Caco-2 (cell line): ENCODE data around the gene ROBO1. TPM values are rescaled to one million over a fixed set of nuclear protein-coding genes. Genes with fewer than 3 reads are reported as not detected.

Experiments used
- BruUV-seq: library from RNA; stranded (reverse); fragments of 400-500 nt; replicated peaks from 2 replicates; lab custom pipeline; 2021; lab: Mats Ljungman, UMichigan
- CTCF ChIA-PET: fragments of 300-600 bp; sonication (Branson Sonifier 250); formaldehyde crosslinking; loops from one replicate; lab custom pipeline; 2022; ENCODE audit warnings: antibody characterized with exemption; lab: Charles Lee
- POLR2A ChIA-PET: fragments of 300-600 bp; sonication (Branson Sonifier 250); formaldehyde crosslinking; loops from one replicate; lab custom pipeline; 2022; ENCODE audit warnings: antibody characterized with exemption; lab: Charles Lee
- DNase-seq, 2 experiments: peaks; one replicate each; pipeline versions ENCODE4 v3.0.0 to v3.0.0-alpha.2; 2020 to 2022
- H3K27me3 ChIP-seq: replicated peaks from 2 replicates; pipeline ENCODE4 v1.6.0; 2011; ENCODE audit warnings: low read length; ENCODE audit not compliant: control insufficient read depth, insufficient read depth
- H3K36me3 ChIP-seq: 2 replicates; pipeline ENCODE4 v1.5.1; 2011; ENCODE audit warnings: low read length; ENCODE audit not compliant: control insufficient read depth, insufficient read depth
- H3K4me1 ChIP-seq: fragments of 250-450 bp; sonication (Bioruptor Pico); 2 replicates; pipeline ENCODE4 v1.5.1; 2020; ENCODE audit warnings: mild to moderate bottlenecking
- H3K4me3 ChIP-seq: 2 replicates; pipeline ENCODE4 v1.5.1; 2011; ENCODE audit warnings: low read depth, mild to moderate bottlenecking, control low read depth, low read length
- H3K9me3 ChIP-seq: fragments of 250-450 bp; sonication (Bioruptor Pico); 2 replicates; pipeline ENCODE4 v1.5.1; 2020; ENCODE audit warnings: mild to moderate bottlenecking, moderate library complexity
- H3K27ac Mint-ChIP-seq: one replicate; pipeline ENCODE4 v1.8.0; 2022; ENCODE audit warnings: mixed read lengths; ENCODE audit not compliant: unreplicated experiment
- H3K27me3 Mint-ChIP-seq: one replicate; pipeline ENCODE4 v1.8.0; 2022; ENCODE audit warnings: mixed read lengths; ENCODE audit not compliant: insufficient read depth, unreplicated experiment
- H3K36me3 Mint-ChIP-seq: one replicate; pipeline ENCODE4 v1.8.0; 2022; ENCODE audit warnings: mild to moderate bottlenecking, mixed read lengths; ENCODE audit not compliant: insufficient read depth, unreplicated experiment
- H3K4me1 Mint-ChIP-seq: one replicate; pipeline ENCODE4 v1.8.0; 2022; ENCODE audit warnings: low read depth, mixed read lengths; ENCODE audit not compliant: unreplicated experiment
- H3K4me3 Mint-ChIP-seq: one replicate; pipeline ENCODE4 v1.8.0; 2022; ENCODE audit warnings: mild to moderate bottlenecking, moderate library complexity, mixed read lengths; ENCODE audit not compliant: unreplicated experiment
- H3K9me3 Mint-ChIP-seq: one replicate; pipeline ENCODE4 v1.8.0; 2022; ENCODE audit warnings: mixed read lengths; ENCODE audit not compliant: unreplicated experiment
- CTCF ChIP-seq, 2 experiments: fragments of 200-600 bp in 1 of 2; IDR thresholded peaks; 1 replicate in 1 of 2; 2 replicates in 1 of 2; pipeline versions ENCODE4 v1.5.1 to v1.8.0; 2011 to 2022; ENCODE audit warnings: antibody characterized with exemption in 1 of 2, control low read depth in 1 of 2, inconsistent platforms in 1 of 2, low read depth in 1 of 2, low read length in 1 of 2, mild to moderate bottlenecking in 1 of 2, moderate library complexity in 1 of 2; ENCODE audit not compliant: insufficient read depth in 1 of 2, severe bottlenecking in 1 of 2, unreplicated experiment in 1 of 2
- intact Hi-C: fragments of 100-400 bp; cut with micrococcal nuclease; formaldehyde crosslinking; loops from one replicate; pipeline ENCODE4 v1.10.0; 2022; ENCODE audit not compliant: unreplicated experiment
- total RNA-seq: library from RNA; stranded (reverse); gene quantifications from 2 replicates; pipeline ENCODE4 v1.2.3, GENCODE V29; 2022

ROBO1 gene
- total RNA-seq, 1 experiment from 2014 or later: 1.8 TPM

DNA sequence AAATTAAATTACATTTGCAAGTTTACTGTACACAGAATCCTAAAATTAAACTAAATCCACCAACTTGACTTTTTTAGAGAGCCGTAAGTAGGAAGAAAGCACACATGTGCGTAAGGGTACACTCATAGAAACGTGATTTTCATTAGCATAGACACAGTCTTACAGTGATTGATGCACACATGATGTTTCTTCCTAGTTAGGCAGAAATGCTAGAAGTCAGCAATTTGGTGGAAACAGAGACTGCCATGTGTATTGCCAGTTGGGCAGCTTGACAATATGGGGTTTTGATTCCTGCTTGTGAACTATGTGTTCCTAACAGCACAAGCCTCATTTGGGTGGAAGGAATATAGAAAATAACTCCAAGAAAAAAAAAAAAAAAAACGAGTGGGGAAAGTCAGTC lies 878.5 kb downstream of the ROBO1 start:
- Histone ChIP-seq H3K4me1 (no peaks in the 10 kb centered on the region), H3K36me3 (no peaks in the 10 kb centered on the region), H3K9me3 (no peaks in the 10 kb centered on the region), H3K4me3 (no peak overlapping the region), H3K27me3 (no peaks in the 10 kb centered on the region)
- ChIA-PET POLR2A (no interaction called here), CTCF (no interaction called here)
- Mint-ChIP-seq H3K36me3 (no peaks in the 10 kb centered on the region), H3K9me3 (no peaks in the 10 kb centered on the region), H3K4me1 (no peaks in the 10 kb centered on the region), H3K27me3 (no peaks in the 10 kb centered on the region), H3K27ac (no peak overlapping the region), H3K4me3 (no peak overlapping the region)
- no peak for TF ChIP-seq CTCF (IDR thresholded peaks at IDR 0.05; ENCODE audit: insufficient read depth in 1 of 2, low read depth in 1 of 2, low read length in 1 of 2, severe bottlenecking in 1 of 2, unreplicated experiment in 1 of 2)
- no TSS peak for BruUV-seq
- no peak for DNase-seq
- intact Hi-C loops: no loop called here

DNA sequence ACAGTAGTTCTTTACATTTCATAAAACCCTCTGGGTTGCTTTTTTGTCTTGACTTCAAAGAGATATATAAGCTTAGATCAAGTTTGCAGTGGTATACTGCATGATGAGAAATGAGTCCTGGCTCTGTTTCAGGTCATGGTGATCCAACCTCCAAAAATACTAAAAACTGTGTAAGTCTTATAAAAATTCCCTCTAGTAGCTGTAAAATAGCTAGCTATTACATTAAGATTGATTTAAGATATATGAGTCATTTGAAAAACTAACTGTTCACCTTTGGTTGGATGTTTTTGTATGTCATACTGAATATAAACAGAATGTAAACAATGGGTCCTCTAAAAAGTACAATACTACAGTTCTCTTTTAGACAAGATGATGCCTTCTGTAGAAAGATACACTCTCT lies 879.2 kb downstream of the ROBO1 start:
- TF ChIP-seq CTCF (IDR thresholded peaks at IDR 0.05; ENCODE audit: insufficient read depth in 1 of 2, low read depth in 1 of 2, low read length in 1 of 2, severe bottlenecking in 1 of 2, unreplicated experiment in 1 of 2): no peak
- POLR2A ChIA-PET: no interaction called here
- no TSS peak for BruUV-seq

DNA sequence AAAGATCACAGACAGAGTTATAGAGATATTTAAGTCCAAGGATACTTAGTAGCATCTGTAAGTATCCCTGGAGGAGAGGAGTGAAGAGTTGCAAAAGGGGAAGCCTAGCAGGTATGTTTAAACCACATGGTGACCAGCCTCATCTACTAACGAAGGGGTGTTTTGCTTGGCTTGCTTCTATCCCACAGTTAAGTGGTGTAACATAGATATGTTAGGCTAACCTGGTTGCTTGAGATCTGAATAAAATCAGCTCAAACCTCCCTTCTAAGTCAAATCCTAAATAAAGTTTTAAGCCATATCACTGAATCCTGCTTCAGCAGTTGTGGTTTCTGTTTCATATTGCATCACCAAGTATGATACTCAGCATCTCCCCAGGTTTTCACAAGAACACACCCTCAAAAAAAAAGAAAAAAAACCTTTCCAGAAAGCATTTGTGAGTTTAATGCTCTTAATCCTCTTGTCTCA lies 880.2 kb downstream of the ROBO1 start:
- CTCF ChIA-PET: no interaction called here
- Histone ChIP-seq H3K4me3 (no peak overlapping the region), H3K4me1 (no peaks in the 10 kb centered on the region), H3K36me3 (no peaks in the 10 kb centered on the region), H3K27me3 (no peaks in the 10 kb centered on the region), H3K9me3 (no peaks in the 10 kb centered on the region)
- Mint-ChIP-seq H3K4me3 (no peak overlapping the region), H3K9me3 (no peaks in the 10 kb centered on the region), H3K36me3 (no peaks in the 10 kb centered on the region), H3K4me1 (no peaks in the 10 kb centered on the region), H3K27ac (no peak overlapping the region), H3K27me3 (no peaks in the 10 kb centered on the region)
- no TSS peak for BruUV-seq
- TF ChIP-seq CTCF (IDR thresholded peaks at IDR 0.05; ENCODE audit: insufficient read depth in 1 of 2, low read depth in 1 of 2, low read length in 1 of 2, severe bottlenecking in 1 of 2, unreplicated experiment in 1 of 2): no peak
- DNase-seq: no peak
- intact Hi-C loops: no loop called here
- POLR2A ChIA-PET: no interaction called here

More for the DNA sequence above, 879.2 kb downstream of the ROBO1 start:
- H3K27ac Mint-ChIP-seq: no peak overlapping the region
- H3K36me3 Mint-ChIP-seq: no peaks in the 10 kb centered on the region
- no peak overlapping the region for H3K4me3 ChIP-seq
- intact Hi-C loops: no loop called here
- no peaks in the 10 kb centered on the region for H3K9me3 ChIP-seq
- no peaks in the 10 kb centered on the region for H3K9me3 Mint-ChIP-seq
- no peak overlapping the region for H3K4me3 Mint-ChIP-seq
- H3K4me1 Mint-ChIP-seq: no peaks in the 10 kb centered on the region
- H3K27me3 Mint-ChIP-seq: no peaks in the 10 kb centered on the region
- DNase-seq: no peak
- H3K36me3 ChIP-seq: no peaks in the 10 kb centered on the region
- CTCF ChIA-PET: no interaction called here
- H3K4me1 ChIP-seq: no peaks in the 10 kb centered on the region
- H3K27me3 ChIP-seq: no peaks in the 10 kb centered on the region
